GM19035 (cell line): ENCODE data around the gene GSX2.
"Not testable (repeated sequence)": the region's sequence is repeated elsewhere in the genome, so short reads cannot be mapped to it uniquely, and the experiment has no call there.

Experiments used
- ATAC-seq: cut with Tn5 transposase; IDR thresholded peaks from one replicate; pipeline ENCODE4 v1.9.1; 2021; ENCODE audit not compliant: unreplicated experiment

GSX2 gene

DNA sequence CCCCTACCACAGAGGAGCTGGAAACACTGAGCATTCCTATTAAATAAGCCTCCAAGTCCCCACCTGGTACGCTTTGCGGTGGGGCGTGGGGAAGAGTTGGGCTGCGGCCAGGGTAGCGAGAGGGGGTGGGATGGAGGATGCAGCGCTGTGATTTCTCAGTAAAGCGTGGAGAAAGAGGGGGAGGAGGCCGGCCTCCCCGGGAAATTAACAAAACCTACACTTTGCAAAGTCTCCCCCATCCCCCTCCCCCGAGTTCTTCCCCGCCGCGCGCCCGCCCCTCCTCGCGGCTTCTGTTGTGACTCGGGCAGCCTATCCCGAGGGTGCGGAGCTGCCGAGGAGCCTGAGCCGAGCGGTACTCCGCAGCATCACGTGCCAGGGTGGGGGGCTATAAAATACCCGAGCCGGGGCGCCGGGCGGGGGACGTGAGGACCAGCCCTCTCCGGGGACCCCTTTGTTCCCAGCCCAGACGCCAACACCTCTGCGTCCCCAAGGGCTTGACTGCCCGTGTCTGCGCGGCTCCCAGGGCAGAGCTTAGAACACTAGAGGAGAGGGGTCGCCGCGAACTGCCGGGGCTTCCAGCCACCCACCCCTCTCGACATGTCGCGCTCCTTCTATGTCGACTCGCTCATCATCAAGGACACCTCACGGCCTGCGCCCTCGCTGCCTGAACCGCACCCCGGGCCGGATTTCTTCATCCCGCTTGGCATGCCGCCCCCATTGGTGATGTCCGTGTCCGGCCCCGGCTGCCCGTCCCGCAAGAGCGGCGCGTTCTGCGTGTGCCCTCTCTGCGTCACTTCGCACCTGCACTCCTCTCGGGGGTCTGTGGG is at the start of gene GSX2:
GSX2 (plus strand) TSS at position 416 of the 827 bp plus-strand sequence; CDS start at position 598, 182 bp downstream.
- ATAC-seq = no peak

DNA sequence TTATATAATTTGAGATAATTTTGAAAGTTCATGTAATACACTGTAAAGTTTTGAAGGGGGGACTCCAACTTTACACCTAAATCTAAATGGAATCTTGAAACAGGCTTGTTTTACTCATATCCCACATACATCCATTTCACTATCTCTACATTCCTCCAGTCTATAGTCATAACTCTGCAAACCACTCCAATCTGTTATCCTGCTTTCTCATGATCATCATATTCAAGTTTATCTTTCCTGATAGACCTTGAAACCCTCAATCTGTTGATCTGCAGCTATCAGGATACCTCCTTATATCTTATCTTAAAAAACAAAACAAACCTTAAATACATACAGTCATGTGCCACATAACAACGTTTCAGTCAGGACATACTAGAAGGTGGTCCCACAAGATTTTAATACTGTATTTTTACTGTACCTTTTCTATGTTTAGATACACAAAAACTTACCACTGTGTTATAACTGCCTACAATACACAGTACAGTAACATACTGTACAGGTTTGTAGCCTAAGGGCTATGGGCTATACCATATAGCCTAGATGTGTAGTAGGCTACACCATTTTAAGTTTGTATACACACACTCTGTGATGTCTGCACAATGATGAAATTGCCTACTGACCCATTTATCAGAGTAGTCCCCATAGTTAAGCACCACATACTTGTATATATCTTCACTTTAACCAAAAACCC is 49.6 kb upstream of the GSX2 start:
- no peak for ATAC-seq

DNA sequence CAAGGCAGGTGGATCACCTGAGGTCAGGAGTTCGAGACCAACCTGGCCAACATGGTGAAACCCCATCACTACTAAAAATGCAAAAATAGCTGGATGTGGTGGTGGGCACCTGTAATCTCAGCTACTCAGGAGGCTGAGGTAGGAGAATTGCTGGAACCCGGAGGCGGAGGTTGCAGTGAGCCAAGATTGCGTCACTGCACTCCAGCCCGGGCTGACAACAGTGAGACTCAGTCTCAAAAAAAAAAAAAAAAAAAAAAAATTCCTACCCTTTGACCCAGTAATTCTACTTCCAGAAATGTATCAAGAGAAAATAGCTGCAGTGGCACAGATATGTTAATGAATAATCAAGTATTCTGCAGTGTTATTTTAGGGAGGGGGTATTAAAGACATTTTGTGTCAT is 46.6 kb upstream of the GSX2 start:
- not testable (repeated sequence) for ATAC-seq

DNA sequence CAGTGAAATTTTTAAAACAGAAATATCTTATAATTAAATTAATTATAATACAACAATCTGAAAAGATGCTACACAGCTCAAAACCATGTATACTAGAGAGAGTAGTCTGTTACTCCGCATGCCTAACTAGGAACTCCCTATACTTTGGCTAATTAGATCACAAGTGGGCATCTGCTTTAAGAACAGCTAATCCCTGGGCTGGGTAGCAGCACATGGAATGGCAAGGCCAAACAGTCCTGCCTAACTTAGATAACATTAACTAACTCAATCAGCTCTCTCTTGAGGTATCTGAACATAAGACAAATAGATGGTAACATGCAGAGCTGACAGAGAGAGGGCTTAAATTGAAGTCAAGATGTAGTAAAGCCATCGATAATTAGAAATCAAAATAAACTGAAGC is 45.5 kb upstream of the GSX2 start:
- no peak for ATAC-seq

DNA sequence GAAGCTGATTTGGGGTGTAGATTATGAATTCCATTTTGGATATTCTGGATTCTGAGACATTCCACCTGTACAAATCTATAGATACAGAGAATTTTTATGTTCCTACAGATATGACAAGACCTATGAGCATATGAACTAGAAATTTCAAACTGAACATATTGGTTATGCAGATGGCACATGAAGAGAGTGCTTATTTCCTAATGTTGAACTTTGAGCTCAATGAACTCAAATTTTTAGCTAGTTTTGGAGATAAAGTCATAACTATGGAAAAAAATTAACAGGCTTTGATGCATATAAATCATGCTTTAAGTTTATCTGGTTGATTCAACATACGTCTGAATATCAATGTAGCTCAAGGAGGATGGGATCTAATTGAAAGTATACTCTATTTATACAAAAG is 44.5 kb upstream of the GSX2 start:
- ATAC-seq = no peak

DNA sequence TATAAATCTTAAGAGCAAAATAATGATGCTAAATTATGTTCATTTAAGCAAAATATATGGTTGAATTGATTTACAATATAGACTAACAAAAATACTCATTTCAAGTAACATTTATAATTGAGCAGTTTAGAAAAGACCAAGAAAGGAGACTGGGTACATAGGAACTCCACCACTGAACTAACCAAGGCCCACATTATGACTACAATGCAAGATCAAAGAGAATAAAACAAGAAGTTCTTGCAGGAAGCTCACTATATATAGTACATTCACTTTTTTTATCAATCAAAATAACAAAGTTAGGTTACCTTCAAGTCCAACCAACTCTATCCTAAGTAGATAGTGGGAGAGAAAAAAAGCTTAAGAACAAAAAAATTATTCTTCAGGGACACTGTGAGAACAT is 43.6 kb upstream of the GSX2 start:
- no peak for ATAC-seq

DNA sequence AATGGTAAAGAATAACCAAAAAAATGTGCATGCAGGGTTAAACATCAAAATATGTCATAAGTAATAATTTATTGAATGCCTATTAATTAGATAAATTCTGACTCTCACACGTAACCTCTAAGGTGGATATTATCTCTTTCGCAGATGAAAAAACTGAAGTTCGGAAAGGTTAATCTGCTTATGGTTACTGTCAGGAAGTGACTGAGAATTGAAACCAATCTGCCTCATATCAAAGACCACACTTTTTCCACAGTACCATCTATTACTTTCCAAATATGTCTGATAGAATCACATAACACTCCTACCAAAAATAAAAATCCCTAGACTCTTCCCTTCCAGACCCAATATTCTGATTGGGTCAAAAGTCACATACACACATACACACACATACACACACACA is 41.8 kb upstream of the GSX2 start:
- no peak for ATAC-seq

DNA sequence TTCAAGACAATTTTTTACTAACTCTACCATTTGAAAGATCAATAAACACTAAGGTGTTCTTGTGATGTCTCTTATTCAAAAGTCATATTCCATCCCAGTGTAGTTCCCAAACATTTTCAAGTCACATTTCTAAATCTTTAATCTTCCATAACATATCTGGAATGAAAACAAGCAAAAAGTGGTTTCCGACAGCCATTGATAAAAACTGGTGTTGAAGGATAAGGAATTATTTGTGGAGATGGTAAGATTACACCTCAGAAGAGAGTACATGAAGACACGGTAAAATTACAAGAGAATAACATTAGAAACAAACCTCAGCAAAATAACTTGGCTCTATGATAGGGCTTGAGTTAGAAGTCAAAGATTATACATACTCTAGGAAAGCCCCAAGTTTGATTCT is 39.8 kb upstream of the GSX2 start:
- ATAC-seq = no peak

DNA sequence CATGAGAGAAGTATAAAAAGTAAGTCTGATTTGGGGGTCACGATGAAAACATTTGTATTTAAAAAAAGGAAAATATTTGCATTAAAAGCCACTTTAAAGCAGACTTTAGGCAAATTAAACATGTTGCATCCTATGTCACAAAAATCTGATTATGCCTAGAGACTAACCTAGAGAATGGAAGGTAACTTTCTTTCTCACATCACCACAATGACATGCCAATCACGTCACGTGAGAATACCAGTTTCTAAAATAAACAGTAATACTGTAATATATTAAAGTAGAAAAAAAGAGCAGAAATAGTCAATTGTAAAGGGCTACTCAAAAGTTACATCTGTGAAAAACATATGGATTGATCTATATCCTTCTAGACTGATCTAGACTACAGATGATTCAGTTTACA is 38.9 kb upstream of the GSX2 start:
- no peak for ATAC-seq

DNA sequence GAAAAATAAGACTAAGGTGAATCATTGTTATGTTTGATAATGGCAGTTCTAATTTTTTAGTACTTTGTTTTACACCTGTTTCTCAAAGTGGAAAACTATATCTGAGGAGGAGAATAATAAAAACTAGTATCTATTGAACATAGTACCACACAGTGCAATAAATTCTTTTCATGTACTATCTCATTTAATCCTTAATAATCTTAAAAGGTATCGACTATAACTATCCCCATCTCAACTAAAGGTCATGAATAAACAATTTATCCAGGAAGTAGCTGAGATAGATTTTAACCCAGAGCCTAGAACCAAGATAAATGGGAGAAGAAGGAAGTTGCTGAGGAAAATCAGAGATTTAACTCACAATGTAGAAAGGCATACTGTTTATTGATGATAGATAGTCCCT is 38.1 kb upstream of the GSX2 start:
- ATAC-seq = no peak

DNA sequence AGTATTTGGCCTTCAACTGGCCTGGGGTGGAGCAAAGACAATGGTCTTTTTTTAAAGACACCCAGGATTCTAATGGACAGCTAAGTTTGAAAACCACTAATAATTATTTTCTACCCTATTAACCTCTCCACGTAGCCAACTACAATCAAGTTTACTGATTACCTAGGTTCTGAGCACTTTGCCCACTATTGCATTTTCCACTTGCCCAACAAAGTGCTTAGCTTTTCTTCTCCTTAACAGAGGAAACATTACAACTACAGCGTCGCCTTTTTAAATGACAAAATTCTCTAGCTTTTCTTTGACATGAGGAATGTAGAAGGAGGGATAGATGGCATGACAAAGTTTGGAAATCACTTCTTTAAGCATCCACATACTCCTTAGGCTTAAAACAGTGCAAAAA is 37.6 kb upstream of the GSX2 start:
- ATAC-seq = no peak

DNA sequence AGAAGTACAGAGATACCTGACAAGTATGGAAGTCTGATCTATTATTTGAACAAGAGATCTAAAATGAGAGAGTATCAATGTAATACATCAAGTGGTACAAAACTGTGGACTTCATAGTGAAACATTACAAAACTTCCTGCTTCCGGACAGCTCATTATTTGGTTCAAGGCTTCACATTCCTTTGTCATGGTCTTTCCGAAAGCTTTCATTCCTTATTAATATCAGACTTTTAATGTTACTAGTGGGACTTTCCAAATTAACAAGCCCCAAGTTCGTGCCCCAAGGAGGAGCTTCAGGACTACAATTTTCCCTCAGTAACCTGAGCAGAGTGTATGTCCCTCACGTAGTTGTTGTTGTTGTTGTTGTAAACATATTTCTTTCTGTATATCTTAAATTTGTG is 36.7 kb upstream of the GSX2 start:
- no peak for ATAC-seq

DNA sequence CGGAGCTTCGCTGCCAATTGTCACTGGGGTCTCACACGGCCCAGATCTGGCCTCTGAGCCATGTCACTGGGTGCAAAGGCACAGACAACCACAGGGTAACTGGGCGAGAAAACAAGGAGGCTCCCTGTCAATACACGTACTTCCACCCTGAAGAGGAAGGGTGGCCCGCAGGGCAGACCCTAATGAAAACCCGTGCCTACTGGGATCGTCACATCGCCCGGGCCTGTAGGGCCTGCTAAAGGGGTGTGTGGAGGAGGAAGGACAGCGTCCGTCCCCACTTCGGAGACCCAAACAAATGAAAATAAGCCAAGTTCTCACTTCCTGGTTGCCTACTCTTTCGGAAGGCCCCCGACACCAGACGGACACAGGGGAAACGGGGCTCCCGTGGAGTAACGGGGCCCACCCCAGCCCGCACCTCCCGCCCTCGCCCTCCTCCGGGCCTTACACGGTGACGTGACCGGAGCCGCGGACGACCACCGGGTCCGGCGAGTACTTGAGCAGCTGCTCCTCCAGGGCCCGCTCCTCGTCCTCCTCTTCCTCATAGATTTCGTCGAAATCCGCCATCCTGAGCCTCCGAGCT is 36.1 kb upstream of the GSX2 start:
- ATAC-seq = peak; percentile 31

DNA sequence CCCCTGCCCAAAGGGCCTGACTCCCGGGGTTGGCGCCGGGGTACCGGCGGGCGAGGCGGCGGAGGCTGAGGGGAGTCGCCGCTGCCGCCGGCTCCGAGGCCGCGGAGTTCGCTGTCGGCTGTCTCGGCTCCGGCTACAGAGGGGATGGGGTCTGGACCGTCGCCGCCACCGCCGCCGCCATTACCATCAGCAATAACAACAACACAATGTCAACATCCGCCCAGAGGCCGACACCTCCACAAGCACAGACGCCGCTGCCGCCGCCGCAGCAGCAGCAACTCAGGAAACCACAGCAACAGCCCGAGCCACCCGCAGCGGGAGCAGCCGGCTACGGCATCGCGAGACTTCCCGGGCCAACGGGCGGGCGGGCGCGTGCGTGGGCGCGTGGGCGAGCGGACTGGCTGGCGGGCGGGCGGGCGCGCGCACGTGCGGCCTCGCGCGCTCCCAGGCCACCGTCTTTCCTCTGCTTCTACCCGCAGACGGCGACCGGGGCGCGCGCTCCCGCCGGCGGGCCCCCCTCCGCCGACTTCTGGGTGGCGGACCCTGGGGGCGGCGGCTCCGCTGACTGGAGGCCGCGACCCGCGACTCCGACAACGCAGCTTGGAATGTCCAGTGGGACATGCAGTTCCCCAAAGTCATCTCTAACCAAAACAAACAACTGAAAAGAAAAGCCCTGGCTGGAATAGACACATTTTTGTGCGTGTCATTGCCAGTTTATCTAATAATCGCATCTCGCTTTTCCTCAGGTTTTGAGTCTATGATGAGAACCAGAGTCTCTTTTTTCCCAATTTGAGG is 35.4 kb upstream of the GSX2 start, which contains the start of gene CHIC2:
CHIC2 (minus strand) TSS at position 289 of the 795 bp plus-strand sequence. CDS start 305 bp downstream, outside the sequence.
- ATAC-seq = peak; percentile 96

DNA sequence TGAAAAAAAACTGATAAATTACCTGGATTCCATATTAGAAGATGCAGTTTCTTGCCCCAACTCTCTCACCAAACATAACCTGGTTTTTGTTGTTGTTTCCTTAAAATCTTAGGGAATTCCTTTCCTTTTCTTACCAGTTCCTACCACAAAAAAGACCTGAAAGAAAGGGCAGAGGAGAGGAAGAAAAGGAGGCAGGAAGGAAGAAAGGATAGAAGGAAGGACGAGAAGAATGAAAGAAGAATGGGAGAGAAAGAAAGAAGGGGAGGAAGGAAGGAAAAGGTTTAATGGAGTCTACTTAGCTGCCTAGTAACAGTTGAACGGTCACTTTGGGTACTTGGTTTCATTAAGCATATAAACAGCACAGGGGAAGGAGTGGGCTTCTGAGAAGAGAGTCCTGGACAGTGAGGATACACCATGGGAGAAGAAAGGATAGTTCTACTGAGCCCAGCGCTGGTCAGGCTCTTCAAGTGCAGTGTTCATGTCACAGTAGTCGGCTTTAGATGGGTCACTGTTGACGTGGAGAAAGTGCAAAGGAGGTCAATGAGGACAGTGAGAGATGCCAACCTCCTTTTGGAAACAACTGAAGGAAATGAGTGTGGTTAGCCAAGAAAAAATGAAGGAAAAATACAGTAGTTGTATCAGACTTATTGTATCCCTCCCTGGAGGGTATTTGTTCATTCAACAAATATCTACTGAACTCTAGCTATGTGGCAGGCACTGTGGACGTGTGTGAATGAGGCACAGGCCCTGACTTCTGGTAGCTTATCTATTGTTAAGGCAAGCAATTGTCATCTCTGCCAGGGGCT is 34.5 kb upstream of the GSX2 start:
- ATAC-seq = no peak

DNA sequence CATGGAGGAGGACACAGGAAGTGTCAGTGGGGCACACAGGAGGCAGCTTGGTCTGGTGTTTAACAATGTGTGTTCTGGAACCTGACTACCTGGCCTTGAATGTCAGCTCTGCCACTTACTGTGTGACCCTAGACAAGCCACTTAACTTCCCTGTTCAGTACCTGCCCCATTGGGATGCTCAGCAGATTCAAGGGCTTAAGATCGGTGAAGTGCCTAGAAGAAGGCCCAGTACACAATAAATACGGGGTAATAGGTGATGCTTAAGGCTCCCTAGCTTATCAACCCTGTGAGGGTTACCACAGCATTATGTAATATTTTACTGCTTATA is 33.9 kb upstream of the GSX2 start:
- no peak for ATAC-seq

DNA sequence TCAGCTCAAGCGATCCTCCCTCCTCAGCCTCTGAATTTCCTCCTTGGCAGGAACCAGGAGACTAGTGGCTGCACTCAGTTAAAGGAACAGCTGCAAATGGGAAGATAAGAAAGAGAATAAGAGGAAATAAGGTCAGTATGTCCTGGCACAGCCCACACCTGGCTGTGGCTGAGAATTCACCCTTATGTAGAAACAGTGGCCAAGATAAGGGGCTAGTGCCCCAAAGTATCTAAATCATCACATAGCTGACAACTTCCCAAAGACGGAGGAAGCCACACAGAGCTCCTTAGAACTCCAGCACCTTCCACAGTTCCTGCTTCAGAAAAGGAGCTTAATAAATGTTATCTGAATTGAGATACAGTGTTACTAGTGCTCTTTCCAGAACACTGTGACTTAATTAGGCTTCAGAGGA is 33.2 kb upstream of the GSX2 start:
- no peak for ATAC-seq

DNA sequence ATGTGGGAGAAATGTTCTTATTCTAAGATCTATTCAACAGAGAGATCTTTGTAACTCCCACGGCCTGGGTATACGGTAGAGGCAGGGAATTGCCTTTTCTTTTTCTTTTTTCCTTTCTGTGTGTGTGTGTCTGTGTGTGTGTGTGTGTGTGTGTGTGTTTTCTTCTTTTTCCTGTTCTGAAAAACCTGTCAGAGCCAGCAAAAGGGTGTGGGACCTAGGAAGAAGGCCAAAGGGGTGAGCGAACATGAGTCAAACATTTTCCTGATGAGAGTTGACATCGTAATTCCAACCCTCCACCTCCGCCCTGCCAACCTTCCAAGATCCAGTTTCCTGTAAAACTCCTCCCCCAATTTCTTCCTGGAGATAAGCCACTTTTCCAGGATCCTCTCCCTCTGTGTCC is 32.8 kb upstream of the GSX2 start:
- ATAC-seq = no peak

DNA sequence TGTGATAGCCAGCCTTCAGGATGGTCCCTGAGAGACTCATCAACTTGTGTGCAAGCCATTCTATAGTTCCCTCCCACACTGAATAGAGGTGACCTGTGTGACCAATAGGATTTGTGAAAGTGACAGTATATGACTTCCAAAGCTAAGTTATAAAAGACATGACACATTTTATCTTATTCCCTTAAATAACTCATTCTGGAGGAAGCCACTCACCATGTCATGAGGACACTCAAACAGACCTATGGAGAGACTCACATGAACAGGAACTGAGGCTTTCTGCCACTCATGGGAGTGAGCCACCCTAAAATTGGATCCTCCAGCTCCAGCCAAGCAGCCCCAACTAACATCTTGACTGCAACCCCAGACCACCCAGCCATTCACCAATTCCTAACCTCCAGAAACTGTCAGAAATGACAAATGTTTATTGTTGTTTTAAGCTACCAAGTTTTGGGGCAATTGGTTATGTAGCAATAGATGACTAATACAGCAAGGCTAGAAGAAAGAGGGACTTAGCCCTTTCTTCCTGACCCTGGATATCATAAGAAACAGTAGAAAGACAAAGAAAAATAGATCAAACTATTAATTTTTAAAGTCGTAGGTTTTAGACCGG is 26.6 kb upstream of the GSX2 start:
- ATAC-seq = no peak

DNA sequence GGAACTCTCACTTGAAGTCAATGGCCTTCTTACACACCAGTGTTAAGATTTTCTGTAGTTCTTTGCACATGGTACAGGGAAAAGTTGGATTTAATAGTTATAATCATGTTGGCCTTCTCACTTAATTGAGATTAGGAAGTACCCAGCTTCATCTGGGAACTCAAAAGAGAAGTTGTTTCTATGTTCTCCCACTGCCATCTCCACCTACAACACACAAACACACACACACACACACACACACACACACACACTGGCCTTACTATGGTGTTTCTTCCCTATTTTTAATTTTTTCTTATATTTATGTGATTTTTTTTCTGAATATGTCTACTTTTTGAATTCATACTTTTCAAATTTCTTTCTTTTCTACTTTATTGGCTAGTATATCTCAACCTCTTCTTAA is 25.6 kb upstream of the GSX2 start:
- ATAC-seq = no peak
